ENCODE data around the gene WFS1.

The WFS1 gene

DNA sequence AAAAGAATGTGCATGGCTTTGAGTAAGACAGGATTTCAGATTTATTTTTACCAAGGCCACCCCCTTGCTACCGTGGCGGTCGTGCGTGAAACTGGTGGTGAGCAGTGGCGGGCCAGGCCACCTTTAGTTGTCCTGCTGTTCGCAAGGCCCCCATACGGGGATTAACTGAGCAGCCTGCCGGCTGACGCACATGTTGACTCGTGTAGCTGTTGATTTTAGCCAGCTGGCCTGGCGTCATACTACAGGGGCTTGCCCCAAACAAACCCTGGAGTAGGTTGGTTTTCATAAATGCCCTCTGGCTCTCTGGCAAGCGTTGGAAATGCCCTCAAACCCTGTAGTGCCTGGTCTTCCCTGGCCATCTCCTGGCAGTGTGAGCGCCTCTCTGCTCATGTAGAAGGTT lies 28.4 kb downstream of the WFS1 start:
- peaks cover 21 to 71% of the 10 kb centered on the region in 2 donors for H3K36me3 ChIP-seq (ENCODE audit: control insufficient read depth in 1 of 2, insufficient read depth in 2 of 2, low read length in 2 of 2)

GRCh38 chr4:6298852-6299251 lies 29.2 kb downstream of the WFS1 start:
- Histone ChIP-seq H3K4me1 (ENCODE audit: control insufficient read depth in 1 of 2, insufficient read depth in 2 of 2, low read length in 2 of 2) (no peaks in the 10 kb centered on the region), H3K36me3 (ENCODE audit: control insufficient read depth in 1 of 2, insufficient read depth in 2 of 2, low read length in 2 of 2) (peaks cover 25 to 71% of the 10 kb centered on the region in 2 donors), H3K9me3 (ENCODE audit: control insufficient read depth in 1 of 2, low read length in 2 of 2) (no peaks in the 10 kb centered on the region), H3K4me3 (ENCODE audit: low read depth in 1 of 2, low read length in 2 of 2) (no peak overlapping the region), H3K27me3 (ENCODE audit: control insufficient read depth in 1 of 2, insufficient read depth in 2 of 2, low read length in 2 of 2) (no peaks in the 10 kb centered on the region), H3K9ac (ENCODE audit: low read depth in 1 of 2, low read length in 2 of 2) (no peak overlapping the region), H3K27ac (ENCODE audit: low read depth, low read length) (peak overlapping the region; percentile 52)

More for the DNA sequence above, 28.4 kb downstream of the WFS1 start:
- Histone ChIP-seq H3K9me3 (ENCODE audit: control insufficient read depth in 1 of 2, low read length in 2 of 2) (no peaks in the 10 kb centered on the region), H3K9ac (ENCODE audit: low read depth in 1 of 2, low read length in 2 of 2) (no peak overlapping the region), H3K4me1 (ENCODE audit: control insufficient read depth in 1 of 2, insufficient read depth in 2 of 2, low read length in 2 of 2) (no peaks in the 10 kb centered on the region), H3K4me3 (ENCODE audit: low read depth in 1 of 2, low read length in 2 of 2) (no peak overlapping the region), H3K27me3 (ENCODE audit: control insufficient read depth in 1 of 2, insufficient read depth in 2 of 2, low read length in 2 of 2) (no peaks in the 10 kb centered on the region), H3K27ac (ENCODE audit: low read depth, low read length) (no peak overlapping the region)

DNA sequence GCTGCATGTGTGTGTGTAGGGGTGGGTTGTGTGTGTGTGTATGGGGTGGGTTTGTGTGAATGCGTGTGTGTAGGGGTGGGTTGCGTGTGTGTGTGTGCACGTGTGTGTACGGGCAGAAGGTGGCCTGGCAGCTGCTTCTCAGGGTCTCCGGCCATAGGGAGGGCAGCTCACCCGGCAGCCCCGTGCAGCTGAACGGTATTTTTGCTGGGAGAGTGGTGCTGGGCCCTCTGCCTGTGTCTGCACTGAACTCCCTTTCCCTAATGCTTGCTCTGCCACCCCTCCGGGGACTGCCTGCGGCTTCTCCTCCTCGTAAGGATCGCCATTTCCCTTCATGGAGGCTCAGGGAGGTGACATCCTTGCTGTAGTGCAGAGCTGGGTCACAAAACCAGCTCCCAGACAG lies 30.2 kb downstream of the WFS1 start:
- Histone ChIP-seq H3K4me3 (ENCODE audit: low read depth in 1 of 2, low read length in 2 of 2) (no peak overlapping the region), H3K9me3 (ENCODE audit: control insufficient read depth in 1 of 2, low read length in 2 of 2) (no peaks in the 10 kb centered on the region), H3K4me1 (ENCODE audit: control insufficient read depth in 1 of 2, insufficient read depth in 2 of 2, low read length in 2 of 2) (no peaks in the 10 kb centered on the region), H3K27me3 (ENCODE audit: control insufficient read depth in 1 of 2, insufficient read depth in 2 of 2, low read length in 2 of 2) (no peaks in the 10 kb centered on the region), H3K27ac (ENCODE audit: low read depth, low read length) (no peak overlapping the region), H3K36me3 (ENCODE audit: control insufficient read depth in 1 of 2, insufficient read depth in 2 of 2, low read length in 2 of 2) (peaks cover 25 to 69% of the 10 kb centered on the region in 2 donors), H3K9ac (ENCODE audit: low read depth in 1 of 2, low read length in 2 of 2) (no peak overlapping the region)

DNA sequence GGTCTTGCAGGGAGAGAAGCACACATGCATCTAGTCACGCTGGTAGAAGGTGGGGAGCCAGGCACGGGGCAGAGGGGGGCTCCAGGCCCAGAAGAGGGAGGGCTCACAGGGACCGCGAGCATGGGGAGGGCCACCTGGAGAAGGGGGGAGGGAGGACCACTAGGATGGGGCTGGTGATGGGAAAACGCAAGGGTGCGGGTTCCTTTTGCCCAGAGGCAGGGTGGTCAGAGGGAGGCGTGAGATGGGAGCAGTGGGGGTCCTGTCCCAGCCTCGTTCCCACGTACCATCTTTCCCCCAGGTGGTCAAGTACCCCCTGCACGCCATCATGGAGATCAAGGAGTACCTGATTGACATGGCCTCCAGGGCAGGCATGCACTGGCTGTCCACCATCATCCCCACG lies 30.7 kb downstream of the WFS1 start:
- Histone ChIP-seq H3K36me3 (ENCODE audit: control insufficient read depth in 1 of 2, insufficient read depth in 2 of 2, low read length in 2 of 2) (peaks cover 25 to 64% of the 10 kb centered on the region in 2 donors), H3K9ac (ENCODE audit: low read depth in 1 of 2, low read length in 2 of 2) (no peak overlapping the region), H3K27ac (ENCODE audit: low read depth, low read length) (no peak overlapping the region), H3K9me3 (ENCODE audit: control insufficient read depth in 1 of 2, low read length in 2 of 2) (no peaks in the 10 kb centered on the region), H3K4me3 (ENCODE audit: low read depth in 1 of 2, low read length in 2 of 2) (no peak overlapping the region), H3K4me1 (ENCODE audit: control insufficient read depth in 1 of 2, insufficient read depth in 2 of 2, low read length in 2 of 2) (no peaks in the 10 kb centered on the region), H3K27me3 (ENCODE audit: control insufficient read depth in 1 of 2, insufficient read depth in 2 of 2, low read length in 2 of 2) (no peaks in the 10 kb centered on the region)

- Histone ChIP-seq H3K36me3 (ENCODE audit: control insufficient read depth in 1 of 2, insufficient read depth in 2 of 2, low read length in 2 of 2) (peaks cover 22 to 56% of the 10 kb centered on the region in 2 donors), H3K9ac (ENCODE audit: low read depth in 1 of 2, low read length in 2 of 2) (no peak overlapping the region), H3K4me1 (ENCODE audit: control insufficient read depth in 1 of 2, insufficient read depth in 2 of 2, low read length in 2 of 2) (no peaks in the 10 kb centered on the region), H3K27me3 (ENCODE audit: control insufficient read depth in 1 of 2, insufficient read depth in 2 of 2, low read length in 2 of 2) (no peaks in the 10 kb centered on the region), H3K4me3 (ENCODE audit: low read depth in 1 of 2, low read length in 2 of 2) (no peak overlapping the region), H3K9me3 (ENCODE audit: control insufficient read depth in 1 of 2, low read length in 2 of 2) (no peaks in the 10 kb centered on the region), H3K27ac (ENCODE audit: low read depth, low read length) (no peak overlapping the region)
These were observed 31.5 kb downstream of the WFS1 start for GRCh38 chr4:6301051-6301731.

DNA sequence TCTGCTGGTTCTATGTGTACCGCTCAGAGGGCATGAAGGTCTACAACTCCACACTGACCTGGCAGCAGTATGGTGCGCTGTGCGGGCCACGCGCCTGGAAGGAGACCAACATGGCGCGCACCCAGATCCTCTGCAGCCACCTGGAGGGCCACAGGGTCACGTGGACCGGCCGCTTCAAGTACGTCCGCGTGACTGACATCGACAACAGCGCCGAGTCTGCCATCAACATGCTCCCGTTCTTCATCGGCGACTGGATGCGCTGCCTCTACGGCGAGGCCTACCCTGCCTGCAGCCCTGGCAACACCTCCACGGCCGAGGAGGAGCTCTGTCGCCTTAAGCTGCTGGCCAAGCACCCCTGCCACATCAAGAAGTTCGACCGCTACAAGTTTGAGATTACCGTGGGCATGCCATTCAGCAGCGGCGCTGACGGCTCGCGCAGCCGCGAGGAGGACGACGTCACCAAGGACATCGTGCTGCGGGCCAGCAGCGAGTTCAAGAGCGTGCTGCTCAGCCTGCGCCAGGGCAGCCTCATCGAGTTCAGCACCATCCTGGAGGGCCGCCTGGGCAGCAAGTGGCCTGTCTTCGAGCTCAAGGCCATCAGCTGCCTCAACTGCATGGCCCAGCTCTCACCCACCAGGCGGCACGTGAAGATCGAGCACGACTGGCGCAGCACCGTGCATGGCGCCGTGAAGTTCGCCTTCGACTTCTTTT lies 32.2 kb downstream of the WFS1 start:
- H3K4me1 ChIP-seq (ENCODE audit: control insufficient read depth in 1 of 2, insufficient read depth in 2 of 2, low read length in 2 of 2) = no peaks in the 10 kb centered on the region
- peaks cover 22 to 52% of the 10 kb centered on the region in 2 donors for H3K36me3 ChIP-seq (ENCODE audit: control insufficient read depth in 1 of 2, insufficient read depth in 2 of 2, low read length in 2 of 2)
- no peak overlapping the region for H3K4me3 ChIP-seq (ENCODE audit: low read depth in 1 of 2, low read length in 2 of 2)
- H3K9ac ChIP-seq (ENCODE audit: low read depth in 1 of 2, low read length in 2 of 2) = no peak overlapping the region
- no peaks in the 10 kb centered on the region for H3K9me3 ChIP-seq (ENCODE audit: control insufficient read depth in 1 of 2, low read length in 2 of 2)
- no peak overlapping the region for H3K27ac ChIP-seq (ENCODE audit: low read depth, low read length)
- H3K27me3 ChIP-seq (ENCODE audit: control insufficient read depth in 1 of 2, insufficient read depth in 2 of 2, low read length in 2 of 2) = no peaks in the 10 kb centered on the region

GRCh38 chr4:6302869-6303268 lies 33.2 kb downstream of the WFS1 start:
- Histone ChIP-seq H3K4me3 (ENCODE audit: low read depth in 1 of 2, low read length in 2 of 2) (no peak overlapping the region), H3K27ac (ENCODE audit: low read depth, low read length) (no peak overlapping the region), H3K4me1 (ENCODE audit: control insufficient read depth in 1 of 2, insufficient read depth in 2 of 2, low read length in 2 of 2) (no peaks in the 10 kb centered on the region), H3K9ac (ENCODE audit: low read depth in 1 of 2, low read length in 2 of 2) (no peak overlapping the region), H3K9me3 (ENCODE audit: control insufficient read depth in 1 of 2, low read length in 2 of 2) (no peaks in the 10 kb centered on the region), H3K36me3 (ENCODE audit: control insufficient read depth in 1 of 2, insufficient read depth in 2 of 2, low read length in 2 of 2) (peaks cover 22 to 49% of the 10 kb centered on the region in 2 donors), H3K27me3 (ENCODE audit: control insufficient read depth in 1 of 2, insufficient read depth in 2 of 2, low read length in 2 of 2) (no peaks in the 10 kb centered on the region)

GRCh38 chr4:6303943-6304342 lies 34.3 kb downstream of the WFS1 start:
- H3K4me1 ChIP-seq (ENCODE audit: control insufficient read depth in 1 of 2, insufficient read depth in 2 of 2, low read length in 2 of 2) = no peaks in the 10 kb centered on the region

DNA sequence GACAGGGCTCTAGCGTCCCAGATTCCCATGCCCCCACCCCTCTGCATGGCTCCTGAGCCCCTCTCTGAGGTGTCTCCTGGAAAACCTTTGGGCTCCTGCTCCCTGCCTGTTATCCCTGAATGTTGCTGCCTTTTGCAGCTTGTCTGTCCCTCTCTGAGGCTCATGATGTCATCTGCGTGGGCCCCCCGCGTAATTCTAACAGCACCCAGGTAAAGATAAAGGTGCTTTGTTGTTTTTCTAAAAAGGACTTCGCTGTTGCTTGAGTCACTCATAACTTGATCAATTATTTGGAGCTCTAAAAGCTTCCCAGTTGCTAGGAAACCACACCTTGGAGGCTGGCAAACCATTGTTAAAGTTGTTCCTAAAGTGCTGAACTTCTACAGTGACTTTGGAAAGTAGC lies 36.6 kb downstream of the WFS1 start:
- peaks cover 3 to 4% of the 10 kb centered on the region in 2 donors for H3K27me3 ChIP-seq (ENCODE audit: control insufficient read depth in 1 of 2, insufficient read depth in 2 of 2, low read length in 2 of 2)

More at GRCh38 chr4:6303943-6304342, 34.3 kb downstream of the WFS1 start:
- Histone ChIP-seq H3K9ac (ENCODE audit: low read depth in 1 of 2, low read length in 2 of 2) (no peak overlapping the region), H3K36me3 (ENCODE audit: control insufficient read depth in 1 of 2, insufficient read depth in 2 of 2, low read length in 2 of 2) (peaks cover 22 to 48% of the 10 kb centered on the region in 2 donors), H3K4me3 (ENCODE audit: low read depth in 1 of 2, low read length in 2 of 2) (no peak overlapping the region), H3K27me3 (ENCODE audit: control insufficient read depth in 1 of 2, insufficient read depth in 2 of 2, low read length in 2 of 2) (no peaks in the 10 kb centered on the region), H3K9me3 (ENCODE audit: control insufficient read depth in 1 of 2, low read length in 2 of 2) (no peaks in the 10 kb centered on the region), H3K27ac (ENCODE audit: low read depth, low read length) (no peak overlapping the region)

DNA sequence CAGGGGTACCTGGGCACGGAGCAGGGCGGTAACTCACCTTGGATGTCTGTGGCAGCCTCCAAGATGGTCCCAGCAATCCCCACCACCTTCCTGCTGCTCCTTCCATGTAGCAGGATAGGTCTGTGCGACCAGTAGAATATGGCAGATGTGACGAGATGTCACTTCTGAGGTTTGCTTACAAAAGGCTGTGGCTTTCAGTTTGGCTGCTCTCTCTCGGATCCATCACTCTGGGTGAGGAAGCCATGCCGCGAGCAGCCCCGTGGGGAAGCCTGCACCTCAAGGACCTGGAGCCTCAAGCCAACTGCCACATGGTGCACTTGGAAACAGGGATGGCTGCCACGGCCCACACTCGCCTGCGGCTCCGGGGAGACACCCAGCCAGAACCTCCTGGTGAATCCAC lies 37.6 kb downstream of the WFS1 start:
- H3K4me1 ChIP-seq (ENCODE audit: control insufficient read depth in 1 of 2, insufficient read depth in 2 of 2, low read length in 2 of 2) = no peaks in the 10 kb centered on the region
- H3K9ac ChIP-seq (ENCODE audit: low read depth in 1 of 2, low read length in 2 of 2) = no peak overlapping the region
- H3K36me3 ChIP-seq (ENCODE audit: control insufficient read depth in 1 of 2, insufficient read depth in 2 of 2, low read length in 2 of 2) = peaks cover 7 to 23% of the 10 kb centered on the region in 2 donors
- H3K27me3 ChIP-seq (ENCODE audit: control insufficient read depth in 1 of 2, insufficient read depth in 2 of 2, low read length in 2 of 2) = peaks cover 3 to 4% of the 10 kb centered on the region in 2 donors
- H3K4me3 ChIP-seq (ENCODE audit: low read depth in 1 of 2, low read length in 2 of 2) = no peak overlapping the region
- H3K9me3 ChIP-seq (ENCODE audit: control insufficient read depth in 1 of 2, low read length in 2 of 2) = no peaks in the 10 kb centered on the region
- H3K27ac ChIP-seq (ENCODE audit: low read depth, low read length) = no peak overlapping the region

More for the DNA sequence above, 36.6 kb downstream of the WFS1 start:
- Histone ChIP-seq H3K36me3 (ENCODE audit: control insufficient read depth in 1 of 2, insufficient read depth in 2 of 2, low read length in 2 of 2) (peaks cover 13 to 32% of the 10 kb centered on the region in 2 donors), H3K9me3 (ENCODE audit: control insufficient read depth in 1 of 2, low read length in 2 of 2) (no peaks in the 10 kb centered on the region), H3K4me3 (ENCODE audit: low read depth in 1 of 2, low read length in 2 of 2) (no peak overlapping the region), H3K27ac (ENCODE audit: low read depth, low read length) (no peak overlapping the region), H3K4me1 (ENCODE audit: control insufficient read depth in 1 of 2, insufficient read depth in 2 of 2, low read length in 2 of 2) (no peaks in the 10 kb centered on the region), H3K9ac (ENCODE audit: low read depth in 1 of 2, low read length in 2 of 2) (no peak overlapping the region)

All from duodenal mucosa (tissue), 2 donors.